Neural cell (in vitro differentiated cells): ENCODE measurements around the gene PRKAG2. TPM values are rescaled to one million over a fixed set of nuclear protein-coding genes. Genes with fewer than 3 reads are reported as not detected.

ENCODE experiments used
- H2AFZ ChIP-seq: fragments of 200-600, 300-800 bp; sonication (generic), shearing (Covaris generic); 2 replicates; pipeline ENCODE4 v1.6.0; 2014; ENCODE audit warnings: low read depth, mild to moderate bottlenecking, antibody characterized with exemption, low read length, moderate library complexity
- H3F3A ChIP-seq: fragments of 200-600 bp; shearing (Covaris generic); 2 replicates; pipeline ENCODE4 v1.6.1; 2016; ENCODE audit warnings: mild to moderate bottlenecking, moderate library complexity, mixed read lengths, antibody characterized with exemption, low read length; ENCODE audit not compliant: insufficient read depth, poor library complexity, severe bottlenecking
- H3K27ac ChIP-seq: fragments of 200-600, 300-800 bp; sonication (generic), shearing (Covaris generic); 2 replicates; pipeline ENCODE4 v1.5.1; 2014; ENCODE audit warnings: mild to moderate bottlenecking, low read length, moderate library complexity
- H3K27me3 ChIP-seq: fragments of 300-800, 200-600 bp; sonication (generic), shearing (Covaris generic); 2 replicates; pipeline ENCODE4 v1.6.0; 2014; ENCODE audit warnings: mild to moderate bottlenecking, low read depth, low read length, moderate library complexity; ENCODE audit not compliant: insufficient read depth
- H3K36me3 ChIP-seq: fragments of 300-800, 200-600 bp; sonication (generic), shearing (Covaris generic); 2 replicates; pipeline ENCODE4 v1.5.1; 2014; ENCODE audit warnings: mild to moderate bottlenecking, antibody characterized with exemption, low read length, moderate library complexity; ENCODE audit not compliant: insufficient read depth
- H3K4me2 ChIP-seq: fragments of 300-800, 200-600 bp; sonication (generic), shearing (Covaris generic); 2 replicates; pipeline ENCODE4 v1.6.0; 2014; ENCODE audit warnings: mild to moderate bottlenecking, low read length
- H3K4me3 ChIP-seq: fragments of 300-800, 200-600 bp; sonication (generic), shearing (Covaris generic); 2 replicates; pipeline ENCODE4 v1.5.1; 2014; ENCODE audit warnings: mild to moderate bottlenecking, low read length, moderate library complexity
- H3K79me2 ChIP-seq: fragments of 200-600 bp; shearing (Covaris generic); replicated peaks from 2 replicates; pipeline ENCODE4 v1.6.0; 2014; ENCODE audit warnings: mild to moderate bottlenecking, low read length, moderate library complexity; ENCODE audit not compliant: insufficient read depth
- H3K9ac ChIP-seq: fragments of 300-800, 200-600 bp; sonication (generic), shearing (Covaris generic); 2 replicates; pipeline ENCODE4 v1.6.1; 2016; ENCODE audit warnings: mild to moderate bottlenecking, low read length, mixed read lengths
- H3K9me2 ChIP-seq: fragments of 200-600 bp; shearing (Covaris generic); 2 replicates; pipeline ENCODE4 v1.6.1; 2016; ENCODE audit warnings: mild to moderate bottlenecking, low read length, mixed read lengths; ENCODE audit not compliant: insufficient read depth
- H3K9me3 ChIP-seq: fragments of 200-600, 300-800 bp; sonication (generic), shearing (Covaris generic); 2 replicates; pipeline ENCODE4 v1.6.1; 2016; ENCODE audit warnings: mild to moderate bottlenecking, mixed run types, low read length, moderate library complexity, mixed read lengths
- H4K20me1 ChIP-seq: fragments of 200-600 bp; shearing (Covaris generic); 2 replicates; pipeline ENCODE4 v1.6.1; 2016; ENCODE audit warnings: mild to moderate bottlenecking, mixed run types; ENCODE audit not compliant: insufficient read depth
- MXI1 ChIP-seq: fragments of 450-650 bp; conservative IDR thresholded peaks from 2 replicates; pipeline ENCODE4 v1.6.1; 2014; ENCODE audit warnings: antibody characterized with exemption, mild to moderate bottlenecking; ENCODE audit not compliant: poor library complexity, severe bottlenecking
- POLR2AphosphoS5 ChIP-seq: IDR thresholded peaks from 2 replicates; pipeline ENCODE4 v1.6.1; 2012
- RAD21 ChIP-seq: fragments of 450-650 bp; conservative IDR thresholded peaks from 2 replicates; pipeline ENCODE4 v1.6.1; 2014; ENCODE audit warnings: antibody characterized with exemption, mild to moderate bottlenecking, moderate library complexity
- REST ChIP-seq: IDR thresholded peaks from 2 replicates; pipeline ENCODE4 v1.6.1; 2012; ENCODE audit warnings: borderline replicate concordance
- SMC3 ChIP-seq: fragments of 450-650 bp; conservative IDR thresholded peaks from 2 replicates; pipeline ENCODE4 v1.6.1; 2014; ENCODE audit warnings: antibody characterized with exemption, mild to moderate bottlenecking, moderate library complexity; ENCODE audit not compliant: poor library complexity
- TAF1 ChIP-seq: IDR thresholded peaks from 2 replicates; pipeline ENCODE4 v1.6.1; 2012; ENCODE audit warnings: low read depth
- polyA plus RNA-seq: library from polyadenylated mRNA; depleted of rRNA; stranded (reverse); fragments of >200 nt; gene quantifications from 2 replicates; pipeline ENCODE4 v1.2.3, GENCODE V29; 2014

The PRKAG2 gene
- polyA plus RNA-seq, 1 donor from 2014 or later, result 22.9 TPM

GRCh38 chr7:151614019-151614418 lies 262.9 kb downstream of the PRKAG2 start:
- H3K9ac ChIP-seq, result no peak overlapping the region
- H3K27me3 ChIP-seq, result no peaks in the 10 kb centered on the region
- H2AFZ ChIP-seq, result no peak overlapping the region
- no peaks in the 10 kb centered on the region for H3K79me2 ChIP-seq
- H3K9me2 ChIP-seq, result no peaks in the 10 kb centered on the region
- TF ChIP-seq MXI1, result no peak
- H3K27ac ChIP-seq, result no peak overlapping the region
- H3K9me3 ChIP-seq, result no peaks in the 10 kb centered on the region
- no peaks in the 10 kb centered on the region for H3K36me3 ChIP-seq
- H3F3A ChIP-seq, result no peaks in the 10 kb centered on the region
- no peak overlapping the region for H3K4me2 ChIP-seq
- H4K20me1 ChIP-seq, result no peaks in the 10 kb centered on the region
- H3K4me3 ChIP-seq, result no peak overlapping the region

GRCh38 chr7:151611878-151612277 lies 265.0 kb downstream of the PRKAG2 start:
- no peaks in the 10 kb centered on the region for H3K27me3 ChIP-seq
- H3F3A ChIP-seq, result no peaks in the 10 kb centered on the region
- no peak for TF ChIP-seq RAD21
- TF ChIP-seq POLR2AphosphoS5, result no peak
- no peak for TF ChIP-seq REST
- no peak for TF ChIP-seq MXI1
- TF ChIP-seq SMC3, result no peak
- TF ChIP-seq TAF1, result no peak
- no peak overlapping the region for H3K9ac ChIP-seq
- no peaks in the 10 kb centered on the region for H3K36me3 ChIP-seq
- H3K27ac ChIP-seq, result no peak overlapping the region
- no peak overlapping the region for H3K4me2 ChIP-seq
- no peaks in the 10 kb centered on the region for H3K9me3 ChIP-seq
- no peaks in the 10 kb centered on the region for H3K9me2 ChIP-seq
- H4K20me1 ChIP-seq, result no peaks in the 10 kb centered on the region
- no peak overlapping the region for H2AFZ ChIP-seq
- H3K79me2 ChIP-seq, result no peaks in the 10 kb centered on the region
- H3K4me3 ChIP-seq, result no peak overlapping the region

DNA sequence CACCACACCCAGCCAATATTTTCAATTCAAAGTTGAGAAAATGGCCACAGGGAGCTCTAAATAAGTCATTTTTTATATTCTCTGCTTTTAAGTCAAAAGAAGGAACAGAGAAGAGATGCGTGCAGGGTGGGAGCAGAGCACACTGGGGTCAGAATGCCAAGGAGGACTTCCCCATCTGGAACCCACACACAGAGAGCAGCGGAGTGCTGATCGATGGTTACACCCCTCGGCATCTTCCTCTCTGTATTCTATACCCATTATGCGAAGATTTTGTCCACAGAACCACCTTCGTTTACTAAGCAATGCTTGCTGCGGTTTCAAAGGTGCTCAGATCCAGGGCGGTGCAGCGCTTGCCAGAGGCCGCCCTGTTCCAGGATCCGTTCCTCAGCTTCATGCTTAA lies 265.9 kb downstream of the PRKAG2 start:
- Histone ChIP-seq H3K27ac (no peak overlapping the region), H3K79me2 (no peaks in the 10 kb centered on the region), H3K27me3 (no peaks in the 10 kb centered on the region)

More for the DNA sequence above, 265.9 kb downstream of the PRKAG2 start:
- Histone ChIP-seq H3K4me2 (no peak overlapping the region), H3F3A (no peaks in the 10 kb centered on the region), H2AFZ (no peak overlapping the region), H3K36me3 (no peaks in the 10 kb centered on the region), H3K9me3 (no peaks in the 10 kb centered on the region), H3K9ac (no peak overlapping the region), H3K9me2 (no peaks in the 10 kb centered on the region), H4K20me1 (no peaks in the 10 kb centered on the region), H3K4me3 (no peak overlapping the region)
- TF ChIP-seq REST, result no peak
